CD8-positive, alpha-beta memory T cell (primary cell): Measurements from ENCODE around the gene C4orf50. TPM values are rescaled to one million over a fixed set of nuclear protein-coding genes. Genes with fewer than 3 reads are reported as not detected.
"Not testable (repeated sequence)": the region's sequence is repeated elsewhere in the genome, so short reads cannot be mapped to it uniquely, and the experiment has no call there.

Experiments used
- CTCF ChIA-PET: fragments of 350-600 bp; sonication (Branson Sonifier 250); formaldehyde crosslinking; loops from one replicate; lab custom pipeline; 2021; ENCODE audit warnings: antibody characterized with exemption; lab: Charles Lee
- POLR2A ChIA-PET: fragments of 350-600 bp; sonication (Branson Sonifier 250); formaldehyde crosslinking; loops from one replicate; lab custom pipeline; 2021; ENCODE audit warnings: antibody characterized with exemption; lab: Charles Lee
- DNase-seq, 5 donors: peaks; one replicate each; pipeline versions ENCODE4 v3.0.0 to v3.0.0-alpha.2; 2020 to 2022; ENCODE audit warnings: mixed read lengths in 1 of 5
- H3K27ac ChIP-seq: one replicate; pipeline ENCODE4 v1.7.0; 2013; ENCODE audit warnings: low read depth, mild to moderate bottlenecking, low read length, moderate library complexity
- H3K27me3 ChIP-seq: 2 replicates; pipeline ENCODE4 v1.7.0; 2013; ENCODE audit warnings: low read length, mild to moderate bottlenecking; ENCODE audit not compliant: insufficient read depth, poor library complexity, severe bottlenecking
- H3K36me3 ChIP-seq: 2 replicates; pipeline ENCODE4 v1.7.0; 2013; ENCODE audit warnings: mild to moderate bottlenecking, low read length, moderate library complexity; ENCODE audit not compliant: insufficient read depth
- H3K4me1 ChIP-seq: 2 replicates; pipeline ENCODE4 v1.7.0; 2013; ENCODE audit warnings: mild to moderate bottlenecking, low read length, moderate library complexity; ENCODE audit not compliant: insufficient read depth
- H3K4me3 ChIP-seq: 2 replicates; pipeline ENCODE4 v1.7.0; 2013; ENCODE audit warnings: mild to moderate bottlenecking, low read length
- H3K9me3 ChIP-seq: 2 replicates; pipeline ENCODE4 v1.7.0; 2013; ENCODE audit warnings: mild to moderate bottlenecking, low read length
- H3K27ac Mint-ChIP-seq, 8 donors: one replicate each; pipeline ENCODE4 v1.8.0; 2020 to 2021; ENCODE audit warnings: mixed read lengths in 8 of 8, mild to moderate bottlenecking in 6 of 8, inconsistent platforms in 3 of 8, moderate library complexity in 3 of 8
- H3K27me3 Mint-ChIP-seq, 2 donors: one replicate each; pipeline ENCODE4 v1.8.0; 2020 to 2021; ENCODE audit warnings: mixed read lengths in 2 of 2, mild to moderate bottlenecking in 1 of 2, moderate library complexity in 1 of 2
- H3K36me3 Mint-ChIP-seq, 3 donors: one replicate each; pipeline ENCODE4 v1.8.0; 2020 to 2021; ENCODE audit warnings: mixed read lengths in 3 of 3, inconsistent platforms in 1 of 3, mild to moderate bottlenecking in 1 of 3
- H3K4me1 Mint-ChIP-seq, 3 donors: one replicate each; pipeline ENCODE4 v1.8.0; 2020 to 2021; ENCODE audit warnings: mixed read lengths in 3 of 3, inconsistent platforms in 1 of 3, mild to moderate bottlenecking in 1 of 3
- H3K4me3 Mint-ChIP-seq, 7 donors: one replicate each; pipeline ENCODE4 v1.8.0; 2020 to 2021; ENCODE audit warnings: mixed read lengths in 7 of 7, mild to moderate bottlenecking in 6 of 7, moderate library complexity in 4 of 7, inconsistent platforms in 2 of 7
- H3K9me3 Mint-ChIP-seq, 5 donors: one replicate each; pipeline ENCODE4 v1.8.0; 2020 to 2022; ENCODE audit warnings: mixed read lengths in 5 of 5, mild to moderate bottlenecking in 3 of 5, moderate library complexity in 2 of 5, inconsistent platforms in 1 of 5
- polyA plus RNA-seq: library from polyadenylated mRNA; unstranded; fragments of 300-500 nt; fragmentation: Illumina TruSeq; gene quantifications from one replicate; pipeline ENCODE4 v1.2.3, GENCODE V29; 2021
- total RNA-seq, 2 experiments: library from RNA; stranded (reverse); gene quantifications; one replicate each; pipeline ENCODE4 v1.2.3, GENCODE V29; 2021

The C4orf50 gene
- total and polyA plus RNA-seq, 3 experiments from 2014 or later, result 0.08 to 0.37 (median 0.24) TPM

GRCh38 chr4:5999830-6000365 lies 18.3 kb downstream of the C4orf50 start:
- Mint-ChIP-seq H3K36me3 (peaks cover 0 to 2% (median 0%) of the 10 kb centered on the region in 3 donors), H3K4me1 (peaks cover 0 to 5% (median 0%) of the 10 kb centered on the region in 3 donors), H3K4me3 (no peak overlapping the region), H3K9me3 (no peaks in the 10 kb centered on the region), H3K27ac (peak overlapping the region in 1 of 8 donors; percentile 24), H3K27me3 (peaks cover 0 to 7% of the 10 kb centered on the region in 2 donors)
- Histone ChIP-seq H3K4me3 (no peak overlapping the region), H3K27me3 (no peaks in the 10 kb centered on the region), H3K9me3 (no peaks in the 10 kb centered on the region), H3K27ac (no peak overlapping the region), H3K4me1 (no peaks in the 10 kb centered on the region), H3K36me3 (no peaks in the 10 kb centered on the region)
- ChIA-PET POLR2A (no interaction called here), CTCF (interaction anchor here (0.9 to 3.9 kb wide), 3 partner anchors 12 to 331 kb away, joined by 3 to 35 read pairs (median 4); no protein-coding TSS in a partner anchor)
- DNase-seq, result no peak

DNA sequence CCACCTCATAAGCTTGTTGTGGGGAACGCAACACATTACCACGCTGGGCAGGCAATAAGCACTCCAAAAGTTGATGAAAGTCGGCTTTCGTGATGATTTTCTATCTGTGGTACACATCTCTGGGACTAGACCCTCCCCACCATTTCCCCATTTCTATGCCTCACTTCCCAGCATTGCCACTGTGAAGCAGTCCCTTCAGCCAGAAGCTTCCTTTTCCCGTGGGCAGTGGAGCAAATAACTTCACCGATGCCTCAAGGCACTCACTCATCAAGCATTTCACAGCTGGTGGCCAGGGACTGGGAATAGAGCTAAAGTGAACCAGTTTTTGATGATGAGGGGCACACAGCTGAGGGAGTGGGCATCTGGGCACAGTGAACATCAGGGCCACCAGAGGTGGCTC lies 18.9 kb downstream of the C4orf50 start:
- Histone ChIP-seq H3K36me3 (no peaks in the 10 kb centered on the region), H3K27ac (no peak overlapping the region), H3K4me1 (no peaks in the 10 kb centered on the region), H3K9me3 (no peaks in the 10 kb centered on the region), H3K27me3 (no peaks in the 10 kb centered on the region), H3K4me3 (no peak overlapping the region)
- POLR2A ChIA-PET, result no interaction called here
- Mint-ChIP-seq H3K4me1 (peaks cover 0 to 5% (median 0%) of the 10 kb centered on the region in 3 donors), H3K9me3 (no peaks in the 10 kb centered on the region), H3K4me3 (no peak overlapping the region), H3K36me3 (peaks cover 0 to 2% (median 0%) of the 10 kb centered on the region in 3 donors), H3K27ac (no peak overlapping the region), H3K27me3 (peaks cover 0 to 7% of the 10 kb centered on the region in 2 donors)
- CTCF ChIA-PET, result interaction anchor here (0.9 to 3.9 kb wide), 3 partner anchors 11 to 331 kb away, joined by 3 to 35 read pairs (median 4); no protein-coding TSS in a partner anchor
- no peak for DNase-seq

GRCh38 chr4:5998333-5998936 lies 19.8 kb downstream of the C4orf50 start:
- Mint-ChIP-seq H3K36me3 (peaks cover 0 to 2% (median 0%) of the 10 kb centered on the region in 3 donors), H3K27ac (no peak overlapping the region), H3K4me3 (no peak overlapping the region), H3K4me1 (peaks cover 0 to 5% (median 0%) of the 10 kb centered on the region in 3 donors), H3K27me3 (peaks cover 0 to 7% of the 10 kb centered on the region in 2 donors), H3K9me3 (no peaks in the 10 kb centered on the region)
- H3K36me3 ChIP-seq, result no peaks in the 10 kb centered on the region
- CTCF ChIA-PET, result interaction anchor here (0.8 to 3.9 kb wide), 8 partner anchors 9 to 333 kb away, joined by 3 to 35 read pairs (median 4); no protein-coding TSS in a partner anchor
- no peak overlapping the region for H3K27ac ChIP-seq
- no peaks in the 10 kb centered on the region for H3K9me3 ChIP-seq
- DNase-seq, result peak in 4 of 5 donors; percentile 11 to 39 (median 28)
- H3K27me3 ChIP-seq, result no peaks in the 10 kb centered on the region
- POLR2A ChIA-PET, result no interaction called here
- no peak overlapping the region for H3K4me3 ChIP-seq
- no peaks in the 10 kb centered on the region for H3K4me1 ChIP-seq

- Histone ChIP-seq H3K27me3 (no peaks in the 10 kb centered on the region), H3K4me3 (no peak overlapping the region), H3K27ac (no peak overlapping the region), H3K4me1 (no peaks in the 10 kb centered on the region), H3K9me3 (no peaks in the 10 kb centered on the region), H3K36me3 (no peaks in the 10 kb centered on the region)
- ChIA-PET POLR2A (no interaction called here), CTCF (interaction anchor here (3.9 kb wide), 1 partner anchor 331 kb away, joined by 35 read pairs; no protein-coding TSS in a partner anchor)
- DNase-seq, result no peak
- Mint-ChIP-seq H3K36me3 (peaks cover 0 to 2% (median 0%) of the 10 kb centered on the region in 3 donors), H3K4me1 (peaks cover 0 to 5% (median 0%) of the 10 kb centered on the region in 3 donors), H3K27ac (peak overlapping the region in 2 of 8 donors; percentile 14 to 37), H3K9me3 (no peaks in the 10 kb centered on the region), H3K27me3 (peaks cover 0 to 7% of the 10 kb centered on the region in 2 donors), H3K4me3 (no peak overlapping the region)
These were observed 21.6 kb downstream of the C4orf50 start for GRCh38 chr4:5996641-5997040.

- no peak for DNase-seq
- no peak overlapping the region for H3K27ac Mint-ChIP-seq
- H3K4me1 ChIP-seq, result no peaks in the 10 kb centered on the region
- POLR2A ChIA-PET, result no interaction called here
- no peaks in the 10 kb centered on the region for H3K9me3 ChIP-seq
- H3K27ac ChIP-seq, result no peak overlapping the region
- no peaks in the 10 kb centered on the region for H3K27me3 ChIP-seq
- no peak overlapping the region for H3K4me3 ChIP-seq
- CTCF ChIA-PET, result interaction anchor here (0.9 to 3.9 kb wide), 3 partner anchors 15 to 331 kb away, joined by 3 to 35 read pairs (median 3); no protein-coding TSS in a partner anchor
- H3K4me1 Mint-ChIP-seq, result peaks cover 0 to 5% (median 0%) of the 10 kb centered on the region in 3 donors
- no peaks in the 10 kb centered on the region for H3K9me3 Mint-ChIP-seq
- peaks cover 0 to 2% (median 0%) of the 10 kb centered on the region in 3 donors for H3K36me3 Mint-ChIP-seq
- H3K4me3 Mint-ChIP-seq, result no peak overlapping the region
- H3K36me3 ChIP-seq, result no peaks in the 10 kb centered on the region
- peaks cover 0 to 7% of the 10 kb centered on the region in 2 donors for H3K27me3 Mint-ChIP-seq
These were observed 22.2 kb downstream of the C4orf50 start for GRCh38 chr4:5995901-5996623.

DNA sequence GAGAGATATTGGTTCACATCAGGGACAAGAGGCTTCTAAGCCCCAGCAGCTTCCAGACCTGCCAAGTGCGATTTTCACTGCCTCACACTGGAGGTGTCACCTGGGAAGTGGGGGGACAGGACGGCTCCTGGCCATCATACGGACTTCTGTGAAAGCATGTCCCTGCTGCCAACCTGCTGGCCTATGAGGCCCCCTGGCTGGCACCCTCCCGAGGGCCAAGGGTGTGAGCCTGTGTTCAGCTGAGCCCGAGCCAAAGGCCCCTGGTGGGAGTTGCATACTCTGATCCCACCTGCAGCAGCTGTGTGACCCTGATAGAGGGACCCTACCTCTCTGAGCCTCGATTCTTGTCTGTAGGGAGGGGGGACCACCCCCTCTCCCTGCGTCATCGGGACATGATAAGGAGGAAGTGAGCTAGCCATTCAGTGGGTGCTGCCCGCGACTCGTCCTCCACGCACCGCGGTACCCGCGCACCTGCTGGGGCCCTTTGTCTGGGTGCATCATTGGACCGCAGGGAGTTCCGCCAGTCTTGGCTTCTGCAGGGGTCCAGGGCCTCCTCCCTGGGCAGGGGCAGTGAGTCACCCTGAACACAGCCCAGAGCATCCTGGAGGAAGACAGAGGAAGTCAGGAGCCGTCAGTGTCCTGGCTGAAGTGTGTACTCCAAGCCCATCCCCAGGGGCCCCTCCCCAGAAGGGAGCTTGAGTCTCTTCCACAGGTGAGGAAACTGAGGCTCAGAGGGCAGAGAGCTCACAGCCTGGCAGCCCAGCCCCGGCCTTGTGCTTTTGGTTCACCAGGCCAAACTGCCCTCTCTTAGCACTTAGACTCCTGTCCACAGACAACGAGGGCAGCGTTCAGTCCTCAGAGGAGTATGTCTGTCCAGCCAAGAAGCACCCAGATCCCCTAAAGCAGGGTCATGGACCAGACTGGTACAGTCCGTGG lies 24.1 kb downstream of the C4orf50 start:
- H3K36me3 ChIP-seq, result no peaks in the 10 kb centered on the region
- Mint-ChIP-seq H3K27ac (no peak overlapping the region), H3K27me3 (peaks cover 0 to 7% of the 10 kb centered on the region in 2 donors), H3K4me3 (no peak overlapping the region), H3K9me3 (no peaks in the 10 kb centered on the region), H3K36me3 (peaks cover 0 to 2% (median 0%) of the 10 kb centered on the region in 3 donors), H3K4me1 (peaks cover 0 to 5% (median 0%) of the 10 kb centered on the region in 3 donors)
- no peaks in the 10 kb centered on the region for H3K4me1 ChIP-seq
- ChIA-PET CTCF (no interaction called here), POLR2A (no interaction called here)
- no peak for DNase-seq
- H3K9me3 ChIP-seq, result no peaks in the 10 kb centered on the region
- H3K4me3 ChIP-seq, result no peak overlapping the region
- no peak overlapping the region for H3K27ac ChIP-seq
- H3K27me3 ChIP-seq, result no peaks in the 10 kb centered on the region

DNA sequence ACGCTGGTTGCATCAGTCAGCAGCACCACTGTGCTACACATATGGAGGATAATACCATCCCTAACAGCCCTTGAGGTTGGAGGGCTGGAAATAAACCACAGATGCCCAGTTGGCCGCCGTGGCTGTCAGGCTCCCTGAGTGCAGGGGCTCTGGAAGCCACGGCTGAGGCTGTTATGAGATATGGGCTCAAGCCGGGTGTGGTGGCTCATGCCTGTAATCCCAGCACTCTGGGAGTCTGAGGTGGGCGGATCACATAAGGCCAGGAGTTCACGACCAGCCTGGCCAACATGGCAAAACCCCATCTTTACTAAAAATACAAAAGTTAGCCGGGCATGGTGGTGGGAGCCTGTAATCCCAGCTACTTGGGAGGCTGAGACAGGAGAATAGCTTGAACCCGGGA lies 24.9 kb downstream of the C4orf50 start:
- H3K27ac ChIP-seq, POLR2A ChIA-PET, H3K27me3 Mint-ChIP-seq, H3K4me3 Mint-ChIP-seq, H3K4me3 ChIP-seq, H3K9me3 Mint-ChIP-seq, H3K9me3 ChIP-seq, H3K4me1 ChIP-seq, DNase-seq, H3K36me3 ChIP-seq, H3K27me3 ChIP-seq, H3K36me3 Mint-ChIP-seq, H3K4me1 Mint-ChIP-seq, H3K27ac Mint-ChIP-seq, CTCF ChIA-PET: not testable (repeated sequence)
